DMS53 treated with DMSO at 0.1 percent for 48 hours (cell line): ENCODE results near the gene ITPRIPL1.

Source experiments
- DNase-seq: peaks from one replicate; lab custom pipeline; 2025; ENCODE audit not compliant: unreplicated experiment; lab: John Stamatoyannopoulos, UW

The ITPRIPL1 gene

DNA sequence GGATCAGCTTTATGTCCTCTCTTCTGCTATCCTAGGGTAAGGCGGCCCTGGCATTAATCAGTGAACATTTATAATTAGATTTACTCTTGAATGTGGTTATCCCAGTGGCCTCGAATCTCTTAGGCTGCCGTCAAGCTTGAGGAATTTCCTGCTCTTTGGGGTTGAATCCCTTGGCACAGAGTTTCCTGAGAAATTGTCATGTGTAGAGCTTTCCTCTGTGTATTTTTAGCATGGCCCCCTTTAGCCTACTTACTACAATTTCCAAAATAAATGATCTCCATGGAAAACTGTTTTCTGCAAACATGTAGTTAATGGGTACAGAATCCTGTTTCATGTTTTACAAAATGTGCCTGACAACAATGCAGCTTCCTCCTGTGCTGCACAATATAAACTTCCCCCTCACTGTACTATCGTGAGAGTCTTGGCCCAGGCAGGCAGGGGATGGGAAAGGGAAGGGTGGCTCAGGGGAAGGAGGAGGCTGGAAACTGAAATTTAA is 28.5 kb downstream of the ITPRIPL1 start:
- no peak for DNase-seq

DNA sequence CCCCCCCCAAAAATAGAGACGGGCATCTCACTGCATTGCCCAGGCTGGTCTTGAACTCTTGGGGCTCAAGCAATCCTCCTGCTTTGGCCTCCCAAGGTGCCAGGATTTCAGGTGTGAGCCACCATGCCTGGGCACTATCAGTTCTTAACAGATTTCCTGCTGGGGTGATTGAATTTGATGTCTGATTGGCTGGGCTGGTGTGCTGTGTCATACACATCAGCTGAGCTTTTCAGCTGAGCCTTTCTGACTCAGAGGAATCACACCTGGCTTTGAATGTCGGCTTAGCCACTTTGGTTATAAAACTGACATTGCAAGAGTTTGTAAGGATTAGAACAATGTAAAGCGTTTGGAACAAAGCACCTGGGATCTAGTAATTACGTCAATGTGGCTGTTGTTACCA is 29.4 kb downstream of the ITPRIPL1 start:
- no peak for DNase-seq

DNA sequence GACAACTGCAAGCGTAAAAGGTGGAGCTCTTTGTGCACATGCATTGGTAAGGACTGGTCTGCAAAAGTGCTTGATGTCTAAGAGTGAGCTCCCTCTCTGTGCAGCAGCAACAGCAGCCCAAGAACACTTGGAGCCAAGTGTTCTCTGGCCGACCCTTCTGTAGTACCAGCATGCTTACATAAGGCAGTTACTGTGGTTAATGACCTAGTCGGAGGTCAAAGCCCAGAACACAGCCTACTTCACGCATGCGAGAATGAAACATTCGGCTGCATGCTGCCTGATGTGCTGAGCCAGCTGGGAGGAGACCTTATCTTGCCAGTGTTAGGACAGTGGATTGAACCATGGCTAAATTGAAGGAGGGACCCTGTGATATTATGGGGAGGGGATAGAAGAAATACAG is 31.8 kb downstream of the ITPRIPL1 start:
- no peak for DNase-seq

DNA sequence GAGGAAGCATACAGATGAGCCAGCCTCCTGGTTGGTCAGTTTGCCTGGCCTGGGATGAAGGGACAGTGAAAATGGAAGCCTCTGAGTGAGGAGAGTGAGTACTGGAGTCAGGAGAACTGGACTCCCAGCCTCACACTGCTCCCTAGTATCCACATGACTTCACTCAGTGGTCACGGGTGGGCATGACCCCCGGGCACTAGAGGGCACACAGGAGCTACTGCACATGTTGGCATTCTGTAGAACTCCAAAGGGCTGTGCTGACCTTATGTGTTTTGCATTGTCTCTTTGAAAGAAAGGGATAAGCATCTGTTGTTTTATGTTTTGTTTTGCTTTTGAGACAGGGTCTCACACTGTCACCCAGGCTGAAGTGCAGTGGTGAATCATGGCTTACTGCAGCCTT is 34.2 kb downstream of the ITPRIPL1 start:
- DNase-seq: no peak

DNA sequence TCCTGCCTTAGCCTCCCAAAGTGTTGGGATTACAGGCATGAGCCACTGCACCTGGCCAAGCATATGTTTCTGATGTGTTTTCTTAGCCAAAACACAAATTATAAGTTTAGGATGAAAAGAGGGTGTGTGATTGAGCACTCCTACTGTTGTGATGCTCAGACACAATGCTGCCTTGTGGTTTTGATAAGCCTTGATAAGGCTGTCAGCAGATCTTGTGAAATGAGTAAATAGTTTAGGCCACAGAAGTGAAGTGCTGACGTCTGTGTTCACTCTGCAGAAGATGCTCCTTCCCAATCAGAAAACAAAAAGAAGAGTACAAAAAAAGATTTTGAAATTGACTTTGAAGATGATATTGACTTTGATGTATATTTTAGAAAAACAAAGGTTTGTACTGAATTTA is 34.7 kb downstream of the ITPRIPL1 start:
- DNase-seq: no peak

DNA sequence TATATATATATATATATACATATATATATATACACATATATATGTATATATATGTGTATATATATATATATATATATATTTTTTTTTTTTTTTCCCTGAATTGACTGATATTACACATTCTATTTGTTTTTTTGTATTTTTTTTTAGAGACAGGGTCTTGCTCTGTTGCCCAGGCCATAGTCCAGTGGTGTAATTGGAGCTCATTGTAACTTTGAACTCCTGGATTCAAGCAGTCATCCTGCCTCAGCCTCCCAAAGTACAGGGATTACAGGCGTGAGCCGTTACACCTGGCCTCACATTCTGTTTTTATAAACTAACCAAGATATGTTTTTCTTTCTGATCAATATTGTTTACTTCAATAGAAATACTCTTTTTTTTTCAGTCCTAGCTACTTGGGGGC is 36.6 kb downstream of the ITPRIPL1 start:
- no peak for DNase-seq

DNA sequence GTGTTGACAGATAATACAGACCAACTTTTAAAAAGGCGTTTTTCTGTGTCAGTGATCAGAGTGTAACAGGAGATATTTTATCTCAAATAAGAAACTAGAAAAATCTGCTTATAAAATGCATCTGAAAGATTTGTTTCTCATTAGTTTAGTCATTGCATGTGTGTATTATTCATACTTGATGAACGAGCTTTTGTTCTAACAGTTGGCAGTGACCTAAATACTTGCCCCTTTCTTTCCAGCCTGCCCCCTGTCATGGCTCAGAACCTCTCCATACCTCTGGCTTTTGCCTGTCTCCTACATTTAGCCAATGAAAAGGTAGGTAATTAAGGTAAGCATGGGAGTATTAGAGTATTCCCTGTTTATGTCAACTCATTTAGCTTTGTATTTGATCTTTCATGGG is 44.1 kb downstream of the ITPRIPL1 start:
- no peak for DNase-seq

DNA sequence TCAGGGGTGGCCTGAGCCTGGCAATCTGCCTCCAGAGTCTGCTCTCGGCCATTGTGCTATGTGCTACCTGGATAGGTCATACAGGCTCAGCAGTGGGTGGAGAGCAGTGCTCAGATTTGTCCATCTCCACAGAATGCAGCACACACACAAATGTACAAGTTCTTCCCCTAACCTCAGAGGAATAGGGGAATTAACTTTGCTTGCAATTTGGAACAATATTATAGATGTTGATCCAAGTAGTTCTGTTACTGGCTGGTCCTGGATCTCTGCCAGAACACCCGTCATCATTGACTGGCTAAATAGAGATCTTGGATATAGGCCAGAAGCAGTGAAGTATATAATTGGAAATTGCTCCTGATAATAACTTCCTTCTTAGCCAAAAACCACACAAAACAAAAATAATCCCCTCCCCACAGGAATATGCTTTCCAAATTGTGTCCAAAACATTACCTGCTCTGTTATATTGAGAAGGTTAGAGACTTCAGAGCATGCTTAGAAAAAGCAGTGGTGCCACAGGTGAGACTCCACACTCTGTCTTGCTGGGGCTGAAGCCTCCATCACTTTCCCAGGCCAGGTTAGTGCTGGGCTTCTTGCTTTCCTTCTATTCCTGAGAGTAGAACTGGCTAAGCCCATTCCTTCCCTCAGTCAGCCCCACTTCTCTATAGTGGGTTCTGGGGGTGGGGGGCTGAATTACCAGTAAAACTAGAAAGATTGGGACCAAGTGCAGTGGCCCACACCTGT is 49.3 kb downstream of the ITPRIPL1 start:
- no peak for DNase-seq
